Calu3 (cell line): ENCODE measurements around the gene DNAJC19. TPM values are rescaled to one million over a fixed set of nuclear protein-coding genes. Genes with fewer than 3 reads are reported as not detected.

ENCODE experiments used
- BruUV-seq: library from RNA; stranded (reverse); fragments of 400-500 nt; replicated peaks from 2 replicates; lab custom pipeline; 2021; lab: Mats Ljungman, UMichigan
- CTCF ChIA-PET: fragments of 300-600 bp; sonication (Branson Sonifier 250); formaldehyde crosslinking; loops from one replicate; lab custom pipeline; 2022; ENCODE audit warnings: antibody characterized with exemption; lab: Charles Lee
- DNase-seq: peaks from one replicate; pipeline ENCODE4 v3.0.0; 2022
- H3K27ac Mint-ChIP-seq: one replicate; pipeline ENCODE4 v1.8.0; 2022; ENCODE audit warnings: mixed read lengths; ENCODE audit not compliant: unreplicated experiment
- H3K27me3 Mint-ChIP-seq: one replicate; pipeline ENCODE4 v1.8.0; 2022; ENCODE audit warnings: mixed read lengths; ENCODE audit not compliant: unreplicated experiment
- H3K36me3 Mint-ChIP-seq: one replicate; pipeline ENCODE4 v1.8.0; 2022; ENCODE audit warnings: mild to moderate bottlenecking, moderate library complexity, mixed read lengths; ENCODE audit not compliant: insufficient read depth, unreplicated experiment
- H3K4me1 Mint-ChIP-seq: one replicate; pipeline ENCODE4 v1.8.0; 2022; ENCODE audit warnings: mild to moderate bottlenecking, low read depth, mixed read lengths; ENCODE audit not compliant: unreplicated experiment
- H3K4me3 Mint-ChIP-seq: one replicate; pipeline ENCODE4 v1.8.0; 2022; ENCODE audit warnings: mild to moderate bottlenecking, low read depth, moderate library complexity, mixed read lengths; ENCODE audit not compliant: unreplicated experiment
- H3K9me3 Mint-ChIP-seq: one replicate; pipeline ENCODE4 v1.8.0; 2022; ENCODE audit warnings: low read depth, mixed read lengths; ENCODE audit not compliant: unreplicated experiment
- intact Hi-C: fragments of 100-400 bp; cut with micrococcal nuclease; formaldehyde crosslinking; loops from one replicate; pipeline ENCODE4 v1.10.0; 2022; ENCODE audit not compliant: unreplicated experiment
- total RNA-seq: library from RNA; stranded (reverse); gene quantifications from 2 replicates; pipeline ENCODE4 v1.2.3, GENCODE V29; 2022
- TF ChIP-seq, protein P1 (sequence below): fragments of 200-600 bp; IDR thresholded peaks from one replicate; pipeline ENCODE4 v1.8.0; 2022; ENCODE audit warnings: antibody characterized with exemption; ENCODE audit not compliant: unreplicated experiment

DNAJC19 gene
- total RNA-seq, 1 experiment from 2014 or later: 90.0 TPM

DNA sequence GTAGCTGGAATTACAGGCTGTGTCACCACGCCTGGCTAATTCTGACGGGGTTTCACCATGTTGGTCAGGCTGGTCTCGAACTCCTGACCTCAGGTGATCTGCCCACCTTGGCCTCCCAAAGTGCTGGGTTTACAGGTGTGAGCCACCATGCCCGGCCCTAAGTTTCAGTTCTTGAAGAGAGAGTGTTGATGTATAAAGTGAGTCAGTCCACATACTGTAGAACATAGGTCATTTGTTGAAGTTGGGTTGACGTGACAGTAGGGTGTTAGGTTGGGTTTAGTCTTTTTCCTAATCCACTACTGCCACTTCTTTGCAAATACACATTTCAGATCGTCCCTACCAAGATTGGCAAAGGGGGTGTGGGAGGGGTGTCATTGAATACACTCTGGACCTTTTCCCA, 15.2 kb downstream of the DNAJC19 start:
- TF ChIP-seq, protein P1, sequence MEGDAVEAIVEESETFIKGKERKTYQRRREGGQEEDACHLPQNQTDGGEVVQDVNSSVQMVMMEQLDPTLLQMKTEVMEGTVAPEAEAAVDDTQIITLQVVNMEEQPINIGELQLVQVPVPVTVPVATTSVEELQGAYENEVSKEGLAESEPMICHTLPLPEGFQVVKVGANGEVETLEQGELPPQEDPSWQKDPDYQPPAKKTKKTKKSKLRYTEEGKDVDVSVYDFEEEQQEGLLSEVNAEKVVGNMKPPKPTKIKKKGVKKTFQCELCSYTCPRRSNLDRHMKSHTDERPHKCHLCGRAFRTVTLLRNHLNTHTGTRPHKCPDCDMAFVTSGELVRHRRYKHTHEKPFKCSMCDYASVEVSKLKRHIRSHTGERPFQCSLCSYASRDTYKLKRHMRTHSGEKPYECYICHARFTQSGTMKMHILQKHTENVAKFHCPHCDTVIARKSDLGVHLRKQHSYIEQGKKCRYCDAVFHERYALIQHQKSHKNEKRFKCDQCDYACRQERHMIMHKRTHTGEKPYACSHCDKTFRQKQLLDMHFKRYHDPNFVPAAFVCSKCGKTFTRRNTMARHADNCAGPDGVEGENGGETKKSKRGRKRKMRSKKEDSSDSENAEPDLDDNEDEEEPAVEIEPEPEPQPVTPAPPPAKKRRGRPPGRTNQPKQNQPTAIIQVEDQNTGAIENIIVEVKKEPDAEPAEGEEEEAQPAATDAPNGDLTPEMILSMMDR: no peak
- H3K36me3 Mint-ChIP-seq: peaks cover 76% of the 10 kb centered on the region
- CTCF ChIA-PET: no interaction called here

DNA sequence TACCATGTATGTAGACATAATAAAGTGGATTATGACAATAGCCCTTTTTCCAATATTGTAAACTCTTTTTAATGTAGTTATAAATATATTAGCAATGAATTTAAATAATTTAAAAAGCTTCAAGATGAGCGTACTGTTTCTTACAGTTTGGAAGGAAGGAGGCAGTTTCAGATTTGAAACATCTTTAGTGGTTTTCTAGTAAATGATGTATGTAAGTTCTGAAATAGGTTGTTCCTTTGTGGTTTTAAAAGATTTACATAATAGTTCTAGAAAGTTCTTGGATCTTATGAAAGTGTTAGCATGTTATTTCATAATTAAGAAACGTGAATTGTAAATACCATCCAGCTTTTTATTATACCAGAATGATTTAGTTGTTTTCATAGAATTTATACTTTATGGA, 16.0 kb downstream of the DNAJC19 start:
- TF ChIP-seq, protein P1: no peak
- Mint-ChIP-seq H3K36me3 (peaks cover 76% of the 10 kb centered on the region), H3K4me1 (no peaks in the 10 kb centered on the region), H3K4me3 (no peak overlapping the region), H3K27ac (no peak overlapping the region), H3K27me3 (no peaks in the 10 kb centered on the region), H3K9me3 (no peaks in the 10 kb centered on the region)
- DNase-seq: no peak
- no TSS peak for BruUV-seq
- intact Hi-C loops: no loop called here
- CTCF ChIA-PET: no interaction called here

More for the DNA sequence above, 15.2 kb downstream of the DNAJC19 start:
- H3K9me3 Mint-ChIP-seq: no peaks in the 10 kb centered on the region
- intact Hi-C loops: no loop called here
- no peaks in the 10 kb centered on the region for H3K27me3 Mint-ChIP-seq
- H3K4me3 Mint-ChIP-seq: no peak overlapping the region
- H3K4me1 Mint-ChIP-seq: no peaks in the 10 kb centered on the region
- no peak overlapping the region for H3K27ac Mint-ChIP-seq
- BruUV-seq: no TSS peak
- no peak for DNase-seq

DNA sequence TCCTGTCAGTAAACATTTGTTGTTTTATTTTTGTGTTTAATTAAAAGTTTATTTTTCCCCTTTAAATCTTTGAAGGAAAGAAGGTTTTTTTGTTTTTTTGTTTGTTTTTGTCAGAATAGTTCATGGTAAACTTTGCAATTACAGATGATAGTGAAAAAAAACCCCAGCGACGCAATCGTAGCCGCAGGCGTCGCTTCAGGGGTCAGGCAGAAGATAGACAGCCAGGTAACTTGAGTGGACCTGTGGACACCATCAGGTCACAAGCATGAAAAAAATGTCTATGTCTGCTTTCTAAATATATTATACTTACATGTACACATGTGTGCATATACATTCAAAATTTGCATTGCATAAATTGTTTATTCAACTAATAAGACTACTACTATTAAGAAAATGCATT, 18.6 kb downstream of the DNAJC19 start:
- Mint-ChIP-seq H3K27me3 (no peaks in the 10 kb centered on the region), H3K4me3 (no peak overlapping the region), H3K9me3 (no peaks in the 10 kb centered on the region), H3K27ac (no peak overlapping the region), H3K36me3 (peaks cover 73% of the 10 kb centered on the region), H3K4me1 (no peaks in the 10 kb centered on the region)
- no TSS peak for BruUV-seq
- TF ChIP-seq, protein P1: no peak
- intact Hi-C loops: no loop called here
- no peak for DNase-seq
- CTCF ChIA-PET: no interaction called here

DNA sequence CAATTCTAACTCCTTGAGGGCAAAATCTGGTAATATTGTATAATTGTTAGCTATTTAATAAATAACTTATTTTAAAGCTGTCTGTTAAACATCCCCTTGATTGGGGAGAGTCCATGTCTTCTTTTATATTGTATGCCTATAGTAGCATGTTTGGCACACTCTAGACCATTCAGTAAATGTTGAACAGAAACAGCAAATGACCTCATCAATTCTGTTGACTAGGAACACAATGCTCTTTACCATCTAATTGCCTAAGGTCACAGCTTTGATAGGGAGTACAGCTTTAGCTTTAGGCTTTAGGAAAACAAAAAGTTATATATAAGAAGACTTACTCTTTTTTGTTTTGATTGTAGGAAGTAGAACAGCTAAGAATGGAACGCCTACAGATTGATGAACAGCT, 27.0 kb downstream of the DNAJC19 start:
- Mint-ChIP-seq H3K4me3 (no peak overlapping the region), H3K27ac (no peak overlapping the region), H3K9me3 (no peaks in the 10 kb centered on the region), H3K27me3 (no peaks in the 10 kb centered on the region), H3K36me3 (peaks cover 72% of the 10 kb centered on the region), H3K4me1 (no peaks in the 10 kb centered on the region)
- intact Hi-C loops: no loop called here
- TF ChIP-seq, protein P1: no peak
- BruUV-seq: no TSS peak
- DNase-seq: no peak
- CTCF ChIA-PET: no interaction called here
